Epithelial cell of esophagus (primary cell): Measurements from ENCODE around the gene CRABP2.

Source experiments
- DNase-seq: peaks from one replicate; pipeline ENCODE4 v3.0.0; 2010; ENCODE audit warnings: low read depth
- H3K4me3 ChIP-seq: 2 replicates; pipeline ENCODE4 v1.5.1; 2011; ENCODE audit warnings: mild to moderate bottlenecking, low read length, control low read depth
- CTCF ChIP-seq: IDR thresholded peaks from 2 replicates; pipeline ENCODE4 v1.5.1; 2011; ENCODE audit warnings: low read depth, mild to moderate bottlenecking, low read length, control low read depth, inconsistent platforms; ENCODE audit not compliant: insufficient read depth; ENCODE audit errors: missing control alignments

The CRABP2 gene

GRCh38 chr1:156750191-156750672 is 44.8 kb upstream of the CRABP2 start:
- no peak for TF ChIP-seq CTCF
- peak; percentile 89 for DNase-seq
- peak overlapping the region; percentile 84 for H3K4me3 ChIP-seq

- DNase-seq = no peak
- H3K4me3 ChIP-seq = peak overlapping the region; percentile 84
- no peak for TF ChIP-seq CTCF
These were observed 44.2 kb upstream of the CRABP2 start for GRCh38 chr1:156749419-156750118.

GRCh38 chr1:156748670-156749418 is 43.5 kb upstream of the CRABP2 start:
- peak overlapping the region; percentile 84 for H3K4me3 ChIP-seq
- peak; percentile 85 for DNase-seq
- no peak for TF ChIP-seq CTCF

GRCh38 chr1:156747742-156748669 is 42.6 kb upstream of the CRABP2 start:
- TF ChIP-seq CTCF = no peak
- DNase-seq = peak; percentile 36
- peak overlapping the region; percentile 84 for H3K4me3 ChIP-seq

GRCh38 chr1:156746728-156747631 is 41.6 kb upstream of the CRABP2 start:
- TF ChIP-seq CTCF = peak; percentile 13
- peak overlapping the region; percentile 84 for H3K4me3 ChIP-seq
- DNase-seq = peak; percentile 84

GRCh38 chr1:156746406-156746727 is 41.0 kb upstream of the CRABP2 start:
- no peak for TF ChIP-seq CTCF
- peak overlapping the region; percentile 84 for H3K4me3 ChIP-seq
- DNase-seq = no peak
